Osteoblast (primary cell): ENCODE measurements around the gene CDKN1C. TPM values are rescaled to one million over a fixed set of nuclear protein-coding genes. Genes with fewer than 3 reads are reported as not detected.

Source experiments
- DNase-seq: peaks from one replicate; pipeline ENCODE4 v3.0.0; 2011; ENCODE audit warnings: low spot score, mixed read lengths; ENCODE audit not compliant: insufficient read length; ENCODE audit errors: missing footprints
- H2AFZ ChIP-seq: 2 replicates; pipeline ENCODE4 v1.6.0; 2011; ENCODE audit warnings: mild to moderate bottlenecking, low read length
- H3K27ac ChIP-seq: 2 replicates; pipeline ENCODE4 v1.5.1; 2011; ENCODE audit warnings: mild to moderate bottlenecking, low read depth, low read length, moderate library complexity
- H3K27me3 ChIP-seq: 2 replicates; pipeline ENCODE4 v1.6.0; 2012; ENCODE audit warnings: mild to moderate bottlenecking, control low read depth, inconsistent platforms, low read length, moderate library complexity; ENCODE audit not compliant: insufficient read depth
- H3K36me3 ChIP-seq: 2 replicates; pipeline ENCODE4 v1.5.1; 2011; ENCODE audit warnings: mild to moderate bottlenecking, low read length, control low read depth, moderate library complexity; ENCODE audit not compliant: insufficient read depth
- H3K4me1 ChIP-seq: 2 replicates; pipeline ENCODE4 v1.5.1; 2011; ENCODE audit warnings: mild to moderate bottlenecking, low read length, control low read depth, moderate library complexity; ENCODE audit not compliant: insufficient read depth
- H3K4me2 ChIP-seq: 2 replicates; pipeline ENCODE4 v1.6.0; 2011; ENCODE audit warnings: mild to moderate bottlenecking, low read length; ENCODE audit not compliant: insufficient read depth
- H3K4me3 ChIP-seq: fragments of 200-600 bp; sonication (generic); 3 replicates; pipeline ENCODE4 v1.5.1; 2012; ENCODE audit warnings: mild to moderate bottlenecking, low read length, inconsistent platforms; ENCODE audit not compliant: insufficient read depth
- H3K79me2 ChIP-seq: 2 replicates; pipeline ENCODE4 v1.6.0; 2012; ENCODE audit warnings: mild to moderate bottlenecking, low read length, control low read depth, inconsistent platforms; ENCODE audit not compliant: insufficient read depth
- H3K9me3 ChIP-seq: 2 replicates; pipeline ENCODE4 v1.5.1; 2011; ENCODE audit warnings: low read depth, low read length, control low read depth
- H4K20me1 ChIP-seq: 2 replicates; pipeline ENCODE4 v1.6.0; 2012; ENCODE audit warnings: mild to moderate bottlenecking, low read length, control low read depth; ENCODE audit not compliant: insufficient read depth
- CTCF ChIP-seq: IDR thresholded peaks from 2 replicates; pipeline ENCODE4 v1.5.1; 2011; ENCODE audit warnings: mild to moderate bottlenecking, low read depth, low read length, moderate library complexity; ENCODE audit errors: extremely low read depth
- total RNA-seq: library from RNA; depleted of rRNA; stranded (reverse); fragments of >200 nt; gene quantifications from 2 replicates; pipeline ENCODE4 v1.2.3, GENCODE V29; 2012

CDKN1C gene
- total RNA-seq, 1 donor, result 10.9 TPM

GRCh38 chr11:2901854-2902783 lies 16.5 kb upstream of the CDKN1C start:
- Histone ChIP-seq H3K9me3 (no peaks in the 10 kb centered on the region), H3K79me2 (no peaks in the 10 kb centered on the region), H3K4me3 (peak overlapping the region; percentile 82), H4K20me1 (no peaks in the 10 kb centered on the region), H3K4me2 (peak overlapping the region; percentile 86), H3K4me1 (peaks cover 10% of the 10 kb centered on the region), H3K27me3 (no peaks in the 10 kb centered on the region), H3K27ac (peak overlapping the region; percentile 41), H3K36me3 (no peaks in the 10 kb centered on the region), H2AFZ (peak overlapping the region; percentile 85)
- DNase-seq, result peak; percentile 100
- no peak for TF ChIP-seq CTCF

- Histone ChIP-seq H3K4me1 (peaks cover 10% of the 10 kb centered on the region), H4K20me1 (no peaks in the 10 kb centered on the region), H3K36me3 (no peaks in the 10 kb centered on the region), H3K4me3 (peak overlapping the region; percentile 82), H3K27me3 (no peaks in the 10 kb centered on the region), H3K27ac (no peak overlapping the region), H2AFZ (peak overlapping the region; percentile 65), H3K9me3 (no peaks in the 10 kb centered on the region), H3K79me2 (no peaks in the 10 kb centered on the region), H3K4me2 (peak overlapping the region; percentile 86)
- no peak for DNase-seq
- no peak for TF ChIP-seq CTCF
These were observed 15.7 kb upstream of the CDKN1C start for GRCh38 chr11:2901196-2901796.

- H3K27ac ChIP-seq, result peak overlapping the region; percentile 54
- H3K4me2 ChIP-seq, result no peak overlapping the region
- H3K27me3 ChIP-seq, result no peaks in the 10 kb centered on the region
- no peaks in the 10 kb centered on the region for H3K36me3 ChIP-seq
- peaks cover 10% of the 10 kb centered on the region for H3K4me1 ChIP-seq
- H4K20me1 ChIP-seq, result no peaks in the 10 kb centered on the region
- H3K9me3 ChIP-seq, result no peaks in the 10 kb centered on the region
- TF ChIP-seq CTCF, result no peak
- H2AFZ ChIP-seq, result peak overlapping the region; percentile 91
- no peak for DNase-seq
- H3K4me3 ChIP-seq, result no peak overlapping the region
- no peaks in the 10 kb centered on the region for H3K79me2 ChIP-seq
These were observed 13.7 kb upstream of the CDKN1C start for GRCh38 chr11:2899080-2899783.
